SU-DHL-6 (cell line): ENCODE data around the gene SLC24A3.

Source experiments
- H2AFZ ChIP-seq: fragments of 200-600 bp; sonication (generic); 2 replicates; pipeline ENCODE4 v1.6.1; 2014; ENCODE audit warnings: low read depth, mild to moderate bottlenecking, moderate library complexity, mixed read lengths, antibody characterized with exemption, low read length; ENCODE audit not compliant: severe bottlenecking
- H3F3A ChIP-seq: fragments of 200-600 bp; shearing (Covaris generic); 2 replicates; pipeline ENCODE4 v1.6.0; 2016; ENCODE audit warnings: antibody characterized with exemption, mild to moderate bottlenecking; ENCODE audit not compliant: insufficient read depth
- H3K27ac ChIP-seq: fragments of 200-600 bp; sonication (generic); 2 replicates; pipeline ENCODE4 v1.5.1; 2016; ENCODE audit warnings: low read depth, mild to moderate bottlenecking, low read length, moderate library complexity, mixed read lengths
- H3K27me3 ChIP-seq: fragments of 200-600 bp; sonication (generic), shearing (Covaris generic); 2 replicates; pipeline ENCODE4 v1.6.0; 2014; ENCODE audit warnings: mild to moderate bottlenecking, low read length
- H3K36me3 ChIP-seq: fragments of 200-600 bp; sonication (generic); 2 replicates; pipeline ENCODE4 v1.6.1; 2014; ENCODE audit warnings: mild to moderate bottlenecking, low read length, mixed read lengths
- H3K4me2 ChIP-seq: fragments of 300-600, 200-600 bp; shearing (Covaris generic), sonication (generic); 2 replicates; pipeline ENCODE4 v1.6.0; 2014; ENCODE audit warnings: low read length, low read depth, mild to moderate bottlenecking; ENCODE audit not compliant: poor library complexity, severe bottlenecking
- H3K4me3 ChIP-seq: fragments of 200-600 bp; sonication (generic); 2 replicates; pipeline ENCODE4 v1.5.1; 2014; ENCODE audit warnings: antibody characterized with exemption, low read length, mild to moderate bottlenecking, mixed read lengths; ENCODE audit not compliant: insufficient read depth, poor library complexity, severe bottlenecking
- H3K79me2 ChIP-seq: fragments of 200-600 bp; sonication (generic); 2 replicates; pipeline ENCODE4 v1.6.1; 2014; ENCODE audit warnings: mild to moderate bottlenecking, low read length, moderate library complexity; ENCODE audit not compliant: insufficient read depth
- H3K9ac ChIP-seq: fragments of 200-600 bp; sonication (generic); 2 replicates; pipeline ENCODE4 v1.7.0; 2014; ENCODE audit warnings: mild to moderate bottlenecking, low read length
- H3K9me2 ChIP-seq: fragments of 200-600 bp; sonication (generic); replicated peaks from 2 replicates; pipeline ENCODE4 v1.6.1; 2014; ENCODE audit warnings: low read length; ENCODE audit not compliant: insufficient read depth
- H3K9me3 ChIP-seq: fragments of 200-600 bp; sonication (generic); 2 replicates; pipeline ENCODE4 v1.6.1; 2014; ENCODE audit warnings: low read length, mixed read lengths; ENCODE audit not compliant: insufficient read depth
- H4K20me1 ChIP-seq: fragments of 200-600 bp; sonication (generic); 2 replicates; pipeline ENCODE4 v1.6.1; 2014; ENCODE audit warnings: low read depth, mild to moderate bottlenecking, antibody characterized with exemption, low read length, moderate library complexity, mixed read lengths
- EZH2phosphoT487 ChIP-seq: fragments of 200-600 bp; sonication (generic), shearing (Covaris generic); conservative IDR thresholded peaks from 2 replicates; pipeline ENCODE4 v1.6.1; 2018; ENCODE audit warnings: mild to moderate bottlenecking, antibody characterized with exemption, low read length, moderate library complexity, mixed read lengths
- TF ChIP-seq, protein P1 (sequence below): fragments of 200-600 bp; sonication (generic); IDR thresholded peaks from one replicate; pipeline ENCODE4 v1.5.1; 2017; ENCODE audit warnings: antibody characterized with exemption, mild to moderate bottlenecking, low read length, moderate library complexity; ENCODE audit not compliant: insufficient read depth, poor library complexity, severe bottlenecking

SLC24A3 gene

GRCh38 chr20:19740512-19740911 is 528.1 kb downstream of the SLC24A3 start:
- Histone ChIP-seq H4K20me1 (no peaks in the 10 kb centered on the region), H3K9ac (no peak overlapping the region), H3K9me3 (peaks cover 7% of the 10 kb centered on the region; the same call in 1 of the 2 replicates), H3K36me3 (no peaks in the 10 kb centered on the region), H3K9me2 (no peaks in the 10 kb centered on the region), H3K4me3 (no peak overlapping the region), H3K4me2 (no peak overlapping the region), H3K27ac (no peak overlapping the region), H3K27me3 (no peaks in the 10 kb centered on the region), H3K79me2 (no peaks in the 10 kb centered on the region), H3F3A (no peaks in the 10 kb centered on the region), H2AFZ (no peak overlapping the region)
- no peak for TF ChIP-seq EZH2phosphoT487
- TF ChIP-seq, protein P1, sequence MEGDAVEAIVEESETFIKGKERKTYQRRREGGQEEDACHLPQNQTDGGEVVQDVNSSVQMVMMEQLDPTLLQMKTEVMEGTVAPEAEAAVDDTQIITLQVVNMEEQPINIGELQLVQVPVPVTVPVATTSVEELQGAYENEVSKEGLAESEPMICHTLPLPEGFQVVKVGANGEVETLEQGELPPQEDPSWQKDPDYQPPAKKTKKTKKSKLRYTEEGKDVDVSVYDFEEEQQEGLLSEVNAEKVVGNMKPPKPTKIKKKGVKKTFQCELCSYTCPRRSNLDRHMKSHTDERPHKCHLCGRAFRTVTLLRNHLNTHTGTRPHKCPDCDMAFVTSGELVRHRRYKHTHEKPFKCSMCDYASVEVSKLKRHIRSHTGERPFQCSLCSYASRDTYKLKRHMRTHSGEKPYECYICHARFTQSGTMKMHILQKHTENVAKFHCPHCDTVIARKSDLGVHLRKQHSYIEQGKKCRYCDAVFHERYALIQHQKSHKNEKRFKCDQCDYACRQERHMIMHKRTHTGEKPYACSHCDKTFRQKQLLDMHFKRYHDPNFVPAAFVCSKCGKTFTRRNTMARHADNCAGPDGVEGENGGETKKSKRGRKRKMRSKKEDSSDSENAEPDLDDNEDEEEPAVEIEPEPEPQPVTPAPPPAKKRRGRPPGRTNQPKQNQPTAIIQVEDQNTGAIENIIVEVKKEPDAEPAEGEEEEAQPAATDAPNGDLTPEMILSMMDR: no peak

DNA sequence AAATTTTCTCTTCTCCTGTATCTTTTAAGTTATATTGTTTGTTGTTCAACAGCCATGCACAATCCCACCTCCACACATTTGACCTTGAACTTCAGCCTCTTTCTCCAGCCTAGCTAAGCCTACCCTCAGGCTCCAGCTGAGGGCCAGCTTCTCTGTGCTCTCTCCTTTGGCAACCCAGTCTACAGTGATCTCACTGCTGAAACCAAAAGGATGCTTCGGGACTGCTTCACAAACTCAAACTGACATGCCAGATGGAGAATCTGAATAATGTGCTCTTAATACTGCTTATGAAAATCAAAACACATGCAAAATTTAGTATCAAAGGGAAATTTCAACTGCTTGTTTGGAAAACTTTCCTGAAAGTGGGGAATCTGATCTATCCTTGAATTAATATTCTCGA is 529.5 kb downstream of the SLC24A3 start:
- Histone ChIP-seq H3K4me3 (no peak overlapping the region), H3K9me3 (peaks cover 10% of the 10 kb centered on the region; the same call in 1 of the 2 replicates), H3K79me2 (no peaks in the 10 kb centered on the region), H4K20me1 (no peaks in the 10 kb centered on the region), H3K27me3 (no peaks in the 10 kb centered on the region), H3K9me2 (no peaks in the 10 kb centered on the region), H2AFZ (no peak overlapping the region), H3K4me2 (no peak overlapping the region), H3F3A (no peaks in the 10 kb centered on the region), H3K9ac (no peak overlapping the region), H3K36me3 (no peaks in the 10 kb centered on the region), H3K27ac (no peak overlapping the region)
- no peak for TF ChIP-seq EZH2phosphoT487
- TF ChIP-seq, protein P1: no peak

DNA sequence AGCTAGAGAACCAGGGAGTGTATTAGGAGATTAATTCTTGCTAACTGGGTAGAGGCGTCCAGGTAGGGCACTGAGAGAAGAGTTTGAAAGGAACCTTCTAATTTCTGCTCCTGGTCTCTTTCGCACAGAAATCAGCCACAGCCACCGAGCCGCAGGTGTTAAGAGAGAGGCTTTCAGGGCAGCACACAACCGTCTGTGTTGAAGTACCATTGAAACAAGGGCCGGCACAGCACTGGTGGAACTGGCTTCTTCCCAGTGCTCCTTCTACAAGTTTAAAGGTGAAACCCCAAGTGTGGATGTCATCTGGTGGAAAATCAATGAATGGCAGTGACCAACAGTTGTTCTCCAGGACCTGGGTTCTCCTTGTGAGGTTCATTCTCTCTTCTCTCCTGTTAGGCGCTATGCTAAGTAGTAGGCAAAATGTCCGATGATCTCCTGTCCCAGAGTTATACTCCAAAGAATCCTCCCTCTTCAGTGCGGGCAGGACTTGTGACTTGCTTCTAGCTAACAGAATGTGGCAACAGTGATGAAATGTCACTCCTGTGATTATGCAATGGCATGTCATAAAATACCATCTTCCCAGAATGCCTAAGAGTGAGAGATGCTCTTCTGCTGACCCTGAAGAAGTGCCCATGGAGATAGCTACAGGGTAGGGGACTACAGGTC is 530.7 kb downstream of the SLC24A3 start:
- H3F3A ChIP-seq: no peaks in the 10 kb centered on the region
- H3K79me2 ChIP-seq: no peaks in the 10 kb centered on the region
- no peaks in the 10 kb centered on the region for H4K20me1 ChIP-seq
- no peak overlapping the region for H3K4me2 ChIP-seq
- H3K27me3 ChIP-seq: no peaks in the 10 kb centered on the region
- TF ChIP-seq, protein P1: no peak
- TF ChIP-seq EZH2phosphoT487: no peak
- peaks cover 10% of the 10 kb centered on the region; the same call in 1 of the 2 replicates for H3K9me3 ChIP-seq
- H2AFZ ChIP-seq: no peak overlapping the region
- H3K4me3 ChIP-seq: no peak overlapping the region
- no peaks in the 10 kb centered on the region for H3K9me2 ChIP-seq
- no peaks in the 10 kb centered on the region for H3K36me3 ChIP-seq
- H3K9ac ChIP-seq: no peak overlapping the region
- H3K27ac ChIP-seq: no peak overlapping the region
